Endothelial cell of umbilical vein (primary cell): Measurements from ENCODE around the gene DDIT4. TPM values are rescaled to one million over a fixed set of nuclear protein-coding genes. Genes with fewer than 3 reads are reported as not detected.

Experiments used
- BruUV-seq: library from RNA; stranded (reverse); fragments of 400-500 nt; replicated peaks from 2 replicates; lab custom pipeline; 2021; lab: Mats Ljungman, UMichigan
- CTCF ChIA-PET: fragments of 300-600, 350-600 bp; sonication (Branson Sonifier 250); formaldehyde crosslinking; loops from one replicate; lab custom pipeline; 2021; ENCODE audit warnings: antibody characterized with exemption, inconsistent platforms; lab: Charles Lee
- POLR2A ChIA-PET: fragments of 300-600, 350-600 bp; sonication (Branson Sonifier 250); formaldehyde crosslinking; loops from one replicate; lab custom pipeline; 2021; ENCODE audit warnings: antibody characterized with exemption, inconsistent platforms; lab: Charles Lee
- DNase-seq: peaks from one replicate; pipeline ENCODE4 v3.0.0-alpha.2; 2011; ENCODE audit warnings: low read depth, low spot score
- FAIRE-seq: peaks from 2 replicates; lab custom pipeline; 2011; peaks lifted over from hg19 to GRCh38; lab: Jason Lieb, UNC
- H2AFZ ChIP-seq: 2 replicates; pipeline ENCODE4 v1.6.0; 2012; ENCODE audit warnings: low read depth, low read length, control low read depth, inconsistent platforms
- H3K27ac ChIP-seq: 2 replicates; pipeline ENCODE4 v1.5.1; 2011; ENCODE audit warnings: low read depth, mild to moderate bottlenecking, control low read depth, low read length, moderate library complexity; ENCODE audit not compliant: insufficient read depth
- H3K27me3 ChIP-seq, 2 experiments: 2 replicates each; pipeline versions ENCODE4 v1.6.0 to v1.6.1; 2011; ENCODE audit warnings: low read length in 2 of 2, mixed read lengths in 1 of 2; ENCODE audit not compliant: control insufficient read depth in 2 of 2, insufficient read depth in 2 of 2
- H3K36me3 ChIP-seq, 2 experiments: 2 replicates in 1 of 2; 3 replicates in 1 of 2; pipeline ENCODE4 v1.5.1; 2011; ENCODE audit warnings: low read length in 2 of 2, mild to moderate bottlenecking in 1 of 2, moderate library complexity in 1 of 2; ENCODE audit not compliant: control insufficient read depth in 2 of 2, insufficient read depth in 2 of 2; ENCODE audit errors: extremely low read depth in 1 of 2
- H3K4me1 ChIP-seq: 3 replicates; pipeline ENCODE4 v1.5.1; 2011; ENCODE audit warnings: mild to moderate bottlenecking, low read length; ENCODE audit not compliant: control insufficient read depth, insufficient read depth; ENCODE audit errors: extremely low read depth
- H3K4me2 ChIP-seq: 2 replicates; pipeline ENCODE4 v1.6.1; 2011; ENCODE audit warnings: low read length, control low read depth, mixed read lengths; ENCODE audit not compliant: insufficient read depth
- H3K4me3 ChIP-seq, 3 experiments: fragments of 200-600 bp in 1 of 3; sonication (generic), shearing (Covaris generic) in 1 of 3; replicated peaks in 1 of 3; 2 replicates each; pipeline ENCODE4 v1.5.1; 2011 to 2016; ENCODE audit warnings: control low read depth in 3 of 3, low read length in 3 of 3, mild to moderate bottlenecking in 2 of 3, inconsistent platforms in 1 of 3, low read depth in 1 of 3, moderate library complexity in 1 of 3; ENCODE audit not compliant: insufficient read depth in 1 of 3
- H3K79me2 ChIP-seq: 2 replicates; pipeline ENCODE4 v1.6.0; 2012; ENCODE audit warnings: low read length, inconsistent platforms; ENCODE audit not compliant: control insufficient read depth, insufficient read depth
- H3K9ac ChIP-seq: replicated peaks from 2 replicates; pipeline ENCODE3; 2011; ENCODE audit warnings: low read length, control low read depth; ENCODE audit not compliant: insufficient read depth; ENCODE audit errors: extremely low read depth
- H3K9me1 ChIP-seq: replicated peaks from 3 replicates; pipeline ENCODE4 v1.6.0; 2011; ENCODE audit warnings: mild to moderate bottlenecking, low read length; ENCODE audit not compliant: control insufficient read depth, insufficient read depth; ENCODE audit errors: extremely low read depth
- H3K9me3 ChIP-seq: replicated peaks from 2 replicates; pipeline ENCODE4 v1.5.1; 2012; ENCODE audit warnings: low read length, inconsistent platforms; ENCODE audit not compliant: control insufficient read depth, insufficient read depth
- H4K20me1 ChIP-seq: replicated peaks from 2 replicates; pipeline ENCODE3; 2011; ENCODE audit warnings: mild to moderate bottlenecking, low read length; ENCODE audit not compliant: control insufficient read depth, insufficient read depth; ENCODE audit errors: extremely low read depth
- CTCF ChIP-seq, 2 donors: IDR thresholded peaks; 1 replicate in 1 of 2; 2 replicates in 1 of 2; pipeline ENCODE4 v1.5.1; 2011; ENCODE audit warnings: low read length in 2 of 2, mild to moderate bottlenecking in 2 of 2, moderate library complexity in 2 of 2, control low read depth in 1 of 2, inconsistent platforms in 1 of 2, low read depth in 1 of 2; ENCODE audit not compliant: insufficient read depth in 1 of 2; ENCODE audit errors: extremely low read depth in 1 of 2
- EZH2 ChIP-seq: IDR thresholded peaks from 2 replicates; pipeline ENCODE4 v1.6.1; 2012; ENCODE audit warnings: borderline replicate concordance, low read depth, mild to moderate bottlenecking, moderate library complexity, low read length, inconsistent platforms; ENCODE audit not compliant: severe bottlenecking
- FOS ChIP-seq: IDR thresholded peaks from 2 replicates; pipeline ENCODE4 v1.6.1; 2011; ENCODE audit warnings: mild to moderate bottlenecking, low read length, moderate library complexity, borderline replicate concordance; ENCODE audit not compliant: insufficient read depth
- GATA2 ChIP-seq: IDR thresholded peaks from 2 replicates; pipeline ENCODE4 v1.7.0; 2011; ENCODE audit warnings: low read depth, mild to moderate bottlenecking, moderate library complexity, mixed read lengths, low read length; ENCODE audit not compliant: insufficient read length, insufficient read depth
- MAX ChIP-seq: IDR thresholded peaks from 2 replicates; pipeline ENCODE4 v1.6.1; 2011; ENCODE audit not compliant: insufficient read depth, insufficient read length
- MYC ChIP-seq: IDR thresholded peaks from one replicate; pipeline ENCODE4 v1.6.1; 2011; ENCODE audit warnings: mild to moderate bottlenecking, low read depth, low read length
- dilution Hi-C: fragments of 300-500 bp; cut with MboI; formaldehyde crosslinking; loops from one replicate; pipeline ENCODE4 v1.15.0; 2019; ENCODE audit warnings: low sequenced_read_pairs; ENCODE audit not compliant: extremely low pct_ligation_motif_present
- intact Hi-C: fragments of 100-400 bp; cut with micrococcal nuclease; formaldehyde crosslinking; loops from one replicate; pipeline ENCODE4 v1.10.0; 2022
- polyA plus RNA-seq, 4 experiments: library from polyadenylated mRNA; depleted of rRNA in 3 of 4; stranded (reverse) in 3 of 4; unstranded in 1 of 4; fragments of >200 nt; gene quantifications; 2 replicates each; pipeline versions ENCODE4 v1.2.1 to v1.2.3, GENCODE V29; 2011 to 2012; ENCODE audit warnings: missing spikeins in 1 of 4
- total RNA-seq: library from RNA; stranded (reverse); gene quantifications from 2 replicates; pipeline ENCODE4 v1.2.3, GENCODE V29; 2021

DDIT4 gene
- total and polyA plus RNA-seq, 2 donors (not counting 3 experiments of a cell fraction or from before 2014, with no cell fraction given), result 60.4 to 65.3 TPM

- POLR2A ChIA-PET, result no interaction called here
Observed at GRCh38 chr10:72251635-72252034, 22.1 kb upstream of the DDIT4 start.

More at GRCh38 chr10:72251635-72252034, 22.1 kb upstream of the DDIT4 start:
- Histone ChIP-seq H2AFZ (no peak overlapping the region), H3K79me2 (no peaks in the 10 kb centered on the region), H3K36me3 (no peaks in the 10 kb centered on the region), H3K4me3 (no peak overlapping the region), H3K9me3 (no peaks in the 10 kb centered on the region), H3K27me3 (no peaks in the 10 kb centered on the region), H3K9me1 (no peaks in the 10 kb centered on the region), H3K4me1 (peaks cover 36% of the 10 kb centered on the region), H3K4me2 (no peak overlapping the region), H3K9ac (no peak overlapping the region), H3K27ac (no peak overlapping the region), H4K20me1 (no peaks in the 10 kb centered on the region)
- DNase-seq (no peak), FAIRE-seq (no peak)
- BruUV-seq, result no TSS peak
- dilution Hi-C loops (no loop called here), intact Hi-C loops (no loop called here)
- no peak for TF ChIP-seq CTCF (IDR thresholded peaks at IDR 0.05; ENCODE audit: extremely low read depth in 1 of 2, insufficient read depth in 1 of 2, low read depth in 1 of 2, low read length in 2 of 2)
- no peak for TF ChIP-seq MYC
- TF ChIP-seq EZH2, result no peak
- TF ChIP-seq GATA2, result no peak
- no peak for TF ChIP-seq FOS
- TF ChIP-seq MAX, result no peak
- CTCF ChIA-PET, result interaction anchor here (0.8 kb wide), 1 partner anchor 85 kb away, joined by 3 read pairs; no protein-coding TSS in a partner anchor
